ENCODE results near the gene ZNF143. TPM values are rescaled to one million over a fixed set of nuclear protein-coding genes. Genes with fewer than 3 reads are reported as not detected.

The ZNF143 gene
- total and polyA plus RNA-seq, 10 of the 15 experiments (the other 5 are each of a cell fraction or from before 2014, with no cell fraction given) = 13.6 to 48.7 (median 19.4) TPM

GRCh38 chr11:9493492-9493891 lies 32.7 kb downstream of the ZNF143 start:
- intact Hi-C loops (cut with micrococcal nuclease; ENCODE audit: unreplicated experiment) = no loop called here
- H3K4me3 ChIP-seq = no peak overlapping the region
- no peaks in the 10 kb centered on the region for H3K4me1 ChIP-seq (ENCODE audit: control insufficient read depth, insufficient read depth, low read length)
- POLR2A ChIA-PET = no interaction called here
- CTCF ChIA-PET = interaction anchor here (1.5 to 4.4 kb wide), 2 partner anchors 13 to 327 kb away, joined by 6 to 34 read pairs; no protein-coding TSS in a partner anchor
- in situ Hi-C loops (cut with MboI) = no loop called here
- no peak overlapping the region for H3K27ac ChIP-seq (ENCODE audit: control insufficient read depth, insufficient read depth)
- no peaks in the 10 kb centered on the region for H3K79me2 ChIP-seq (ENCODE audit: control insufficient read depth, insufficient read depth, low read length)
- FAIRE-seq = no peak
- H3K9me3 ChIP-seq (replicated peaks; ENCODE audit: control insufficient read depth, insufficient read depth, low read length) = no peaks in the 10 kb centered on the region
- H3K27me3 ChIP-seq (replicated peaks in 1 of 2; ENCODE audit: control insufficient read depth in 2 of 2, insufficient read depth in 2 of 2, low read length in 1 of 2) = no peaks in the 10 kb centered on the region
- no peak overlapping the region for H3K9ac ChIP-seq (ENCODE audit: control insufficient read depth, insufficient read depth, low read length)
- no TSS peak for BruUV-seq (replicated peaks)
- TF ChIP-seq NFXL1 (IDR thresholded peaks at IDR 0.05; ENCODE audit: borderline replicate concordance) = no peak
- TF ChIP-seq TAF1 (IDR thresholded peaks at IDR 0.05; ENCODE audit: borderline replicate concordance, low read depth, low read length) = no peak
- no peak for TF ChIP-seq SUZ12 (IDR thresholded peaks at IDR 0.05; ENCODE audit: unreplicated experiment)
- no peak for TF ChIP-seq CREM (IDR thresholded peaks at IDR 0.05; ENCODE audit: low read depth)
- TF ChIP-seq GABPA (IDR thresholded peaks at IDR 0.05; ENCODE audit: low read depth) = no peak
- TF ChIP-seq MXI1 (IDR thresholded peaks at IDR 0.05; ENCODE audit: low read depth, low read length) = no peak
- TF ChIP-seq REST (IDR thresholded peaks at IDR 0.05; ENCODE audit: low read depth, low read length) = no peak
- no peak for TF ChIP-seq ZNF24 (IDR thresholded peaks at IDR 0.05)
- no peak for TF ChIP-seq TCF7 (IDR thresholded peaks at IDR 0.05; ENCODE audit: borderline replicate concordance)
- RAD21 ChIA-PET (ENCODE audit: unreplicated experiment) = no interaction called here
- peaks cover 5 to 8% of the 10 kb centered on the region in 2 experiments; a peak in 3 of 4 replicates for H3K36me3 ChIP-seq (ENCODE audit: control insufficient read depth in 2 of 2, insufficient read depth in 2 of 2, low read length in 1 of 2)
- no peak overlapping the region for H3K4me2 ChIP-seq (ENCODE audit: control insufficient read depth, insufficient read depth)
- SMC1A ChIA-PET (ENCODE audit: uncharacterized antibody, unreplicated experiment) = interaction anchor here (2.1 kb wide), 1 partner anchor 14 kb away, joined by 13 read pairs; no protein-coding TSS in a partner anchor
- 37% methylated on average over 1 of the region's 1 CpG for WGBS (ENCODE audit: insufficient coverage, insufficient replicate concordance, low lambda C conversion rate, missing lambda C conversion rate)
- no peak for ATAC-seq
- no peak overlapping the region for H2AFZ ChIP-seq (ENCODE audit: control insufficient read depth, low read depth, low read length)
- no peaks in the 10 kb centered on the region for H4K20me1 ChIP-seq (ENCODE audit: control insufficient read depth, insufficient read depth)
- DNase-seq (ENCODE audit: low read depth, low spot score) = no peak
